Tongue (tissue), 2 donors: Measurements from ENCODE around the gene LMOD3. TPM values are rescaled to one million over a fixed set of nuclear protein-coding genes. Genes with fewer than 3 reads are reported as not detected.
A peak's percentile ranks its signal among the peaks of the same experiment; 100 is the strongest.

Experiments
- DNase-seq: peaks from one replicate; pipeline ENCODE4 v3.0.0-alpha.2; 2015
- total RNA-seq: library from RNA; depleted of rRNA; stranded (reverse); fragments of >200 nt; gene quantifications from one replicate; pipeline ENCODE4 v1.2.3, GENCODE V29; 2014

Gene LMOD3
- total RNA-seq, 1 donor from 2014 or later: 122 TPM

- no peak for DNase-seq
These were observed 445 bp downstream of the LMOD3 start for GRCh38 chr3:69121950-69122349.

GRCh38 chr3:69121513-69121912 is 882 bp downstream of the LMOD3 start:
- no peak for DNase-seq

- DNase-seq: peak; percentile 89
These were observed 1.4 kb downstream of the LMOD3 start for GRCh38 chr3:69120879-69121464.

- DNase-seq: no peak
These were observed 2.7 kb downstream of the LMOD3 start for GRCh38 chr3:69119681-69120080.

GRCh38 chr3:69119138-69119537 is 3.3 kb downstream of the LMOD3 start:
- no peak for DNase-seq

GRCh38 chr3:69118555-69118954 is 3.8 kb downstream of the LMOD3 start:
- DNase-seq: no peak

- DNase-seq: no peak
These were observed 5.5 kb downstream of the LMOD3 start for GRCh38 chr3:69116897-69117296.

GRCh38 chr3:69116162-69116561 is 6.2 kb downstream of the LMOD3 start:
- no peak for DNase-seq

GRCh38 chr3:69115731-69116130 is 6.7 kb downstream of the LMOD3 start:
- no peak for DNase-seq

- DNase-seq: peak; percentile 38
These were observed 8.9 kb downstream of the LMOD3 start for GRCh38 chr3:69113536-69113935.

- DNase-seq: no peak
These were observed 11.4 kb downstream of the LMOD3 start for GRCh38 chr3:69110941-69111546.

- no peak for DNase-seq
These were observed 13.6 kb downstream of the LMOD3 start for GRCh38 chr3:69108811-69109210.

GRCh38 chr3:69107841-69108240 is 14.6 kb downstream of the LMOD3 start:
- no peak for DNase-seq

GRCh38 chr3:69105320-69105719 is 17.1 kb downstream of the LMOD3 start:
- DNase-seq: no peak

- DNase-seq: no peak
These were observed 17.8 kb downstream of the LMOD3 start for GRCh38 chr3:69104586-69104985.

GRCh38 chr3:69103123-69103522 is 19.3 kb downstream of the LMOD3 start:
- DNase-seq: no peak

GRCh38 chr3:69102384-69102783 is 20.0 kb downstream of the LMOD3 start:
- no peak for DNase-seq

GRCh38 chr3:69099576-69099975 is 22.8 kb downstream of the LMOD3 start:
- DNase-seq: no peak

- DNase-seq: no peak
These were observed 24.8 kb downstream of the LMOD3 start for GRCh38 chr3:69097407-69098086.

- no peak for DNase-seq
These were observed 26.1 kb downstream of the LMOD3 start for GRCh38 chr3:69096299-69096698.

- DNase-seq: no peak
These were observed 26.8 kb downstream of the LMOD3 start for GRCh38 chr3:69095636-69096035.

- no peak for DNase-seq
These were observed 27.8 kb downstream of the LMOD3 start for GRCh38 chr3:69094467-69095205.

GRCh38 chr3:69092030-69092516 is 30.3 kb downstream of the LMOD3 start:
- no peak for DNase-seq
